Heart left ventricle (tissue), 13 donors: ENCODE measurements around the gene PRPF6.

Source experiments
- CTCF ChIP-seq, 12 donors: fragments of 200-600 bp; sonication (generic) in 4 of 12; IDR thresholded peaks; one replicate each; pipeline versions ENCODE4 v1.5.0 to v1.8.0; 2018 to 2022; ENCODE audit warnings: antibody characterized with exemption in 12 of 12, mild to moderate bottlenecking in 5 of 12
- POLR2A ChIP-seq, 2 donors: fragments of 450-650 bp; IDR thresholded peaks; one replicate each; pipeline ENCODE4 v1.6.1; 2017; ENCODE audit warnings: antibody characterized with exemption in 2 of 2, mild to moderate bottlenecking in 2 of 2, moderate library complexity in 2 of 2
- donor health status: ischemic (EF 13 %, LVEDD 7.1; RV severe dilation, severe dysfunction).
- donor health status: DM: no; HTN: yes; CAD: no.
- donor health status: DM: no; HTN: no; CAD: no.
- donor health status: ischemic (EF 25% LVEDD 6.9; RV normal size, moderate dysfunction).
- donor health status: ischemic (EF 25% LVEDD 5.7; RV mildly dilated, moderate dysfunction).
- donor health status: ischemic (EF 35%, LVEDD 5.7; RV mildly dilated, moderate dysfunction).
- donor health status: nonischemic (EF 11% LVEDD 7.7; RV severe dilation, severe dysfunction).
- donor health status: DM: yes; HTN: yes; CAD: no.
- donor health status: PGD.
- donor health status: ischemic (EF 29% LVEDD 5.4; RV normal size, mild dysfunction).
- donor health status: nonischemic (EF 23%, LVEDD 6.1; RV moderate dilation, normal function).

GRCh38 chr20:63967330-63968135, 13.4 kb upstream of the PRPF6 start:
- TF ChIP-seq CTCF (IDR thresholded peaks at IDR 0.05) (no peak), POLR2A (IDR thresholded peaks at IDR 0.05) (no peak)
